ENCODE results near the gene CST11.

DNA sequence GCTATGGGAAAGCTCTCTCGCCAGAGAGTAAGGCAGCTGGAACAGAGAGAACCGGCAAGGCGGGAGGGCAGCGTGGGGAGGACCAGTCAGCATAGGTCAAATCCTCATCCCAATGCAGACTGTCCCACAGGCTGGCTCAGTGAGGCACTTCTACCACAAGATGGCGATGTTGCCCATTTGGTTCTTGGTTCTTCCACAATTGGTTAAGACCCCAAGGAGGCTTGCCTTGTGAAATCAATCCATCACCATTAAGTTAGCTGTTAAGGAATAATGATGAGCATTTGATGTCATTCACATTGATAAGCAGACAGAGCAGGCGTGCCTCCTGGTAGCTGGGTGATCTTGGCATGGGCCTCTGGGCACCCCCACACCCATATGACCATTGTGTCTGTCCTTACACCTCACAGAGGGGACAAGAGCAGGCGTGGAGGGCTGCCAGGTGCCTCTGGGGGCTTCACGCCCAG lies 10.8 kb downstream of the CST11 start:
- TF ChIP-seq, protein P1, sequence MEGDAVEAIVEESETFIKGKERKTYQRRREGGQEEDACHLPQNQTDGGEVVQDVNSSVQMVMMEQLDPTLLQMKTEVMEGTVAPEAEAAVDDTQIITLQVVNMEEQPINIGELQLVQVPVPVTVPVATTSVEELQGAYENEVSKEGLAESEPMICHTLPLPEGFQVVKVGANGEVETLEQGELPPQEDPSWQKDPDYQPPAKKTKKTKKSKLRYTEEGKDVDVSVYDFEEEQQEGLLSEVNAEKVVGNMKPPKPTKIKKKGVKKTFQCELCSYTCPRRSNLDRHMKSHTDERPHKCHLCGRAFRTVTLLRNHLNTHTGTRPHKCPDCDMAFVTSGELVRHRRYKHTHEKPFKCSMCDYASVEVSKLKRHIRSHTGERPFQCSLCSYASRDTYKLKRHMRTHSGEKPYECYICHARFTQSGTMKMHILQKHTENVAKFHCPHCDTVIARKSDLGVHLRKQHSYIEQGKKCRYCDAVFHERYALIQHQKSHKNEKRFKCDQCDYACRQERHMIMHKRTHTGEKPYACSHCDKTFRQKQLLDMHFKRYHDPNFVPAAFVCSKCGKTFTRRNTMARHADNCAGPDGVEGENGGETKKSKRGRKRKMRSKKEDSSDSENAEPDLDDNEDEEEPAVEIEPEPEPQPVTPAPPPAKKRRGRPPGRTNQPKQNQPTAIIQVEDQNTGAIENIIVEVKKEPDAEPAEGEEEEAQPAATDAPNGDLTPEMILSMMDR (IDR thresholded peaks at IDR 0.05), result peak; percentile 78 to 84 (median 82)
- TF ChIP-seq POLR2A (IDR thresholded peaks at IDR 0.05), result no peak

All from tibial nerve (tissue), 3 donors.